Prostate gland (tissue), 2 donors: ENCODE results near the gene VENTX. TPM values are rescaled to one million over a fixed set of nuclear protein-coding genes. Genes with fewer than 3 reads are reported as not detected.

ENCODE experiments used
- DNase-seq: peaks from one replicate; pipeline ENCODE4 v3.0.0-alpha.2; 2019; ENCODE audit warnings: low spot score
- H3K27ac ChIP-seq, 2 donors: fragments of 200-600 bp; sonication (generic); 2 replicates each; pipeline ENCODE4 v1.5.1; 2017 to 2019
- H3K27me3 ChIP-seq: fragments of 200-600 bp; sonication (generic); replicated peaks from 2 replicates; pipeline ENCODE4 v1.5.1; 2019; ENCODE audit not compliant: insufficient read depth
- H3K36me3 ChIP-seq, 2 donors: fragments of 200-600 bp; sonication (generic); 1 replicate in 1 of 2; 2 replicates in 1 of 2; pipeline versions ENCODE4 v1.5.1 to v1.8.1; 2017 to 2019
- H3K4me1 ChIP-seq: fragments of 200-600 bp; sonication (generic); replicated peaks from 2 replicates; pipeline ENCODE4 v1.5.1; 2019
- H3K4me3 ChIP-seq, 2 donors: fragments of 200-600 bp; sonication (generic); 2 replicates each; pipeline ENCODE4 v1.5.1; 2017 to 2019
- H3K9me3 ChIP-seq: fragments of 200-600 bp; sonication (generic); 2 replicates; pipeline ENCODE4 v1.5.1; 2017
- POLR2A ChIP-seq: fragments of 450-650 bp; IDR thresholded peaks from one replicate; pipeline ENCODE4 v1.6.1; 2016; ENCODE audit warnings: antibody characterized with exemption, mild to moderate bottlenecking
- POLR2AphosphoS5 ChIP-seq: sonication (generic); formaldehyde crosslinking; IDR thresholded peaks from one replicate; pipeline ENCODE4 v1.6.1; 2017; ENCODE audit warnings: antibody characterized with exemption
- WGBS: methylation state at CpG from one replicate; pipeline ENCODE4 v1.1.5; 2018; 5-methylcytosine and 5-hydroxymethylcytosine counted together
- intact Hi-C: fragments of 100-400 bp; cut with DNase I; formaldehyde crosslinking; loops from one replicate; pipeline ENCODE4 v1.14.2; 2022
- total RNA-seq, 2 donors: library from RNA; depleted of rRNA; stranded (reverse); fragments of >200 nt; gene quantifications; one replicate each; pipeline ENCODE4 v1.1.0, GENCODE V29; 2016
- TF ChIP-seq, protein P1 (sequence below), 4 experiments: fragments of 200-600 bp in 2 of 4; fragments of 450-650 bp in 2 of 4; sonication (generic) in 2 of 4; IDR thresholded peaks; 1 replicate in 3 of 4; 2 replicates in 1 of 4; pipeline ENCODE4 v1.5.1; 2016 to 2019; ENCODE audit warnings: antibody characterized with exemption in 4 of 4, mild to moderate bottlenecking in 2 of 4, moderate library complexity in 2 of 4

VENTX gene
- total RNA-seq, 2 donors from 2014 or later: 0.18 to 1.8 TPM

- Histone ChIP-seq H3K9me3 (no peaks in the 10 kb centered on the region), H3K27ac (peak within 1 kb of the TSS in 1 of 2 donors; percentile 73), H3K4me1 (peaks cover 6% of the 10 kb centered on the region), H3K27me3 (no peaks in the 10 kb centered on the region), H3K4me3 (peak within 1 kb of the TSS; percentile 4 to 28), H3K36me3 (peaks cover under 1 to 5% of the 10 kb centered on the region in 2 donors)
- WGBS: 11% methylated on average over 9 of the region's 63 CpGs
- TF ChIP-seq POLR2A (peak; percentile 6), POLR2AphosphoS5 (no peak)
- TF ChIP-seq, protein P1, sequence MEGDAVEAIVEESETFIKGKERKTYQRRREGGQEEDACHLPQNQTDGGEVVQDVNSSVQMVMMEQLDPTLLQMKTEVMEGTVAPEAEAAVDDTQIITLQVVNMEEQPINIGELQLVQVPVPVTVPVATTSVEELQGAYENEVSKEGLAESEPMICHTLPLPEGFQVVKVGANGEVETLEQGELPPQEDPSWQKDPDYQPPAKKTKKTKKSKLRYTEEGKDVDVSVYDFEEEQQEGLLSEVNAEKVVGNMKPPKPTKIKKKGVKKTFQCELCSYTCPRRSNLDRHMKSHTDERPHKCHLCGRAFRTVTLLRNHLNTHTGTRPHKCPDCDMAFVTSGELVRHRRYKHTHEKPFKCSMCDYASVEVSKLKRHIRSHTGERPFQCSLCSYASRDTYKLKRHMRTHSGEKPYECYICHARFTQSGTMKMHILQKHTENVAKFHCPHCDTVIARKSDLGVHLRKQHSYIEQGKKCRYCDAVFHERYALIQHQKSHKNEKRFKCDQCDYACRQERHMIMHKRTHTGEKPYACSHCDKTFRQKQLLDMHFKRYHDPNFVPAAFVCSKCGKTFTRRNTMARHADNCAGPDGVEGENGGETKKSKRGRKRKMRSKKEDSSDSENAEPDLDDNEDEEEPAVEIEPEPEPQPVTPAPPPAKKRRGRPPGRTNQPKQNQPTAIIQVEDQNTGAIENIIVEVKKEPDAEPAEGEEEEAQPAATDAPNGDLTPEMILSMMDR (IDR thresholded peaks at IDR 0.05): no peak
- intact Hi-C loops: no loop called here
- no peak for DNase-seq
These were observed 39.0 kb downstream of the VENTX start, which contains the start of gene ADAM8 for GRCh38 chr10:133276435-133277201. TSS of gene ADAM8 (minus strand) at chr10:133276868. CDS start at chr10:133276817, 51 bp downstream.

GRCh38 chr10:133277277-133277992, 39.8 kb downstream of the VENTX start:
- intact Hi-C loops: no loop called here
- Histone ChIP-seq H3K36me3 (peaks cover 5 to 9% of the 10 kb centered on the region in 2 donors), H3K27ac (peak overlapping the region in 1 of 2 donors; percentile 73), H3K9me3 (no peaks in the 10 kb centered on the region), H3K4me1 (peaks cover 6% of the 10 kb centered on the region), H3K4me3 (no peak overlapping the region), H3K27me3 (no peaks in the 10 kb centered on the region)
- TF ChIP-seq POLR2AphosphoS5: no peak
- TF ChIP-seq, protein P1 (IDR thresholded peaks at IDR 0.05): no peak
- no peak for TF ChIP-seq POLR2A
- no peak for DNase-seq
- WGBS: 68% methylated on average over 25 of the region's 25 CpGs

GRCh38 chr10:133277993-133278576, 40.4 kb downstream of the VENTX start:
- intact Hi-C loops: no loop called here
- peaks cover 5 to 16% of the 10 kb centered on the region in 2 donors for H3K36me3 ChIP-seq
- TF ChIP-seq, protein P1 (IDR thresholded peaks at IDR 0.05): no peak
- no peak for TF ChIP-seq POLR2AphosphoS5
- TF ChIP-seq POLR2A: no peak
- peaks cover 6% of the 10 kb centered on the region for H3K4me1 ChIP-seq
- 80% methylated on average over 12 of the region's 12 CpGs for WGBS
- H3K9me3 ChIP-seq: no peaks in the 10 kb centered on the region
- peak overlapping the region; percentile 41 to 73 for H3K27ac ChIP-seq
- no peaks in the 10 kb centered on the region for H3K27me3 ChIP-seq
- DNase-seq: no peak
- no peak overlapping the region for H3K4me3 ChIP-seq

GRCh38 chr10:133278577-133279265, 41.1 kb downstream of the VENTX start:
- peaks cover 5 to 21% of the 10 kb centered on the region in 2 donors for H3K36me3 ChIP-seq
- H3K27me3 ChIP-seq: no peaks in the 10 kb centered on the region
- H3K9me3 ChIP-seq: no peaks in the 10 kb centered on the region
- WGBS: 69% methylated on average over 19 of the region's 19 CpGs
- peak; percentile 69 for DNase-seq
- peaks cover 6% of the 10 kb centered on the region for H3K4me1 ChIP-seq
- H3K4me3 ChIP-seq: no peak overlapping the region
- H3K27ac ChIP-seq: peak overlapping the region; percentile 41 to 73
- TF ChIP-seq POLR2AphosphoS5 (peak; percentile 62), POLR2A (no peak)
- TF ChIP-seq, protein P1 (IDR thresholded peaks at IDR 0.05): no peak
- intact Hi-C loops: no loop called here
